ENCODE data around the gene DEFB121.

DEFB121 gene

GRCh38 chr20:31406115-31406514, at the start of gene DEFB121:
TSS of gene DEFB121 (minus strand) at chr20:31406215. CDS start at chr20:31406152, 63 bp downstream.
- DNase-seq (ENCODE audit: low read depth, low spot score), result no peak
- no peak within 1 kb of the TSS for H3K4me3 ChIP-seq (ENCODE audit: low read depth, low read length)
- CTCF ChIA-PET, result no interaction called here
- TF ChIP-seq CTCF (IDR thresholded peaks at IDR 0.05; ENCODE audit: insufficient read depth, low read length, missing control alignments), result no peak
- POLR2A ChIA-PET, result no interaction called here

- no peak for TF ChIP-seq CTCF (IDR thresholded peaks at IDR 0.05; ENCODE audit: insufficient read depth, low read length, missing control alignments)
- CTCF ChIA-PET, result interaction anchor here (1.6 to 1.8 kb wide), 2 partner anchors 47 to 49 kb away, joined by 6 to 8 read pairs; no protein-coding TSS in a partner anchor
- no peak for DNase-seq (ENCODE audit: low read depth, low spot score)
- POLR2A ChIA-PET, result no interaction called here
- no peak overlapping the region for H3K4me3 ChIP-seq (ENCODE audit: low read depth, low read length)
Observed at GRCh38 chr20:31454361-31454760, 48.3 kb upstream of the DEFB121 start.

GRCh38 chr20:31452575-31452974, 46.6 kb upstream of the DEFB121 start:
- TF ChIP-seq CTCF (IDR thresholded peaks at IDR 0.05; ENCODE audit: insufficient read depth, low read length, missing control alignments), result no peak
- no peak for DNase-seq (ENCODE audit: low read depth, low spot score)
- ChIA-PET CTCF (no interaction called here), POLR2A (no interaction called here)
- H3K4me3 ChIP-seq (ENCODE audit: low read depth, low read length), result no peak overlapping the region

- H3K4me3 ChIP-seq (ENCODE audit: low read depth, low read length), result no peak overlapping the region
- ChIA-PET CTCF (interaction anchor here (0.9 to 2.4 kb wide), 3 partner anchors 9 to 53 kb away, joined by 3 to 12 read pairs (median 10); partner anchors contain the start of gene DEFB123), POLR2A (no interaction called here)
- DNase-seq (ENCODE audit: low read depth, low spot score), result no peak
- TF ChIP-seq CTCF (IDR thresholded peaks at IDR 0.05; ENCODE audit: insufficient read depth, low read length, missing control alignments), result no peak
Observed at GRCh38 chr20:31449511-31450414, 43.7 kb upstream of the DEFB121 start.

- no peak for DNase-seq (ENCODE audit: low read depth, low spot score)
- no peak for TF ChIP-seq CTCF (IDR thresholded peaks at IDR 0.05; ENCODE audit: insufficient read depth, low read length, missing control alignments)
- ChIA-PET POLR2A (no interaction called here), CTCF (no interaction called here)
- H3K4me3 ChIP-seq (ENCODE audit: low read depth, low read length), result no peak overlapping the region
Observed at GRCh38 chr20:31446084-31446819, 40.2 kb upstream of the DEFB121 start.

Measured in AG04449 (cell line).